ENCODE results near the gene DBN1. TPM values are rescaled to one million over a fixed set of nuclear protein-coding genes. Genes with fewer than 3 reads are reported as not detected.

The DBN1 gene
- total RNA-seq, 1 experiment from 2014 or later = 127 TPM

DNA sequence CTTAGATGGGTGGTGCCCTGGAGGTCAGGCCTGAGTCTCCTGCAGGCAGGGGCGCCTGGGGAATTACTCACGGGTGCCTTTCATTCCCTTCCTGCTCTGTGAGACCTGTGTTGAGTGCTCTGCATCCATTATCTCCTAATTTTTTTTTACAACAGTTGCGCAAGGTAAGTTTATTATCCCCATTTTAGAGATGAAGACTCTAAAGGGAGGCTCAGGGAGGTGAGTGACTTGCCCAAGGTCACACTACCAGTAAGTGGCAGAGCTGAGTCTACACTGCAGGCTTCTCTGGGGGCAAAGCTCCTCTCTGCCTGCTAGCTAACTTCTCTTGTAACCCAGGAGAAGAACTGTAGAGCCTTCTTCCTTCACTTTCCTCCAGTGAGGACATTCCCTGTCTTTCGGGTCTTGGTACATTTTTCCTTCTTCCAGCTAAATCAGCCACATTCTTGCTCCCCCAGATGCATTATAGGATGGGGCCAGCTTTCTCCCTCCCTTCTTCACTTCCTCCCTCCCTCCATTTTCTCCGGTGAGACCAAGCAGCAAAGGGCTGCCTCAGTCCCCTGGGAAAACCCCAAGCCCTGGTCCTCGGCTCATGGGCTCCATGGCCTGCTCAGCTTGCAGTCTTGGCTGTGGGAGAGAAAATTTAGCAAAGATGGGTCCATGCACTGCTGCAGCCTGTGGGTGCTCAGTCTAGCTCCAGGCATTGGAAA, 25.0 kb downstream of the DBN1 start:
- H3K9me2 ChIP-seq (replicated peaks; ENCODE audit: low read length) = no peaks in the 10 kb centered on the region
- peaks cover 7% of the 10 kb centered on the region for H3F3A ChIP-seq (ENCODE audit: low read length, unreplicated experiment)
- no peak overlapping the region for H2AFZ ChIP-seq (ENCODE audit: low read length)
- peak overlapping the region; percentile 85 for H3K27ac ChIP-seq (ENCODE audit: low read length)
- no peaks in the 10 kb centered on the region for H3K9me3 ChIP-seq (ENCODE audit: low read length)
- no peaks in the 10 kb centered on the region for H3K27me3 ChIP-seq (ENCODE audit: low read length)
- H3K36me3 ChIP-seq (ENCODE audit: low read depth, low read length) = no peaks in the 10 kb centered on the region
- H3K4me1 ChIP-seq (ENCODE audit: insufficient read depth, low read length) = peaks cover 23% of the 10 kb centered on the region
- intact Hi-C loops (cut with micrococcal nuclease) = no loop called here
- no TSS peak for BruUV-seq (replicated peaks)
- TF ChIP-seq, protein P1, sequence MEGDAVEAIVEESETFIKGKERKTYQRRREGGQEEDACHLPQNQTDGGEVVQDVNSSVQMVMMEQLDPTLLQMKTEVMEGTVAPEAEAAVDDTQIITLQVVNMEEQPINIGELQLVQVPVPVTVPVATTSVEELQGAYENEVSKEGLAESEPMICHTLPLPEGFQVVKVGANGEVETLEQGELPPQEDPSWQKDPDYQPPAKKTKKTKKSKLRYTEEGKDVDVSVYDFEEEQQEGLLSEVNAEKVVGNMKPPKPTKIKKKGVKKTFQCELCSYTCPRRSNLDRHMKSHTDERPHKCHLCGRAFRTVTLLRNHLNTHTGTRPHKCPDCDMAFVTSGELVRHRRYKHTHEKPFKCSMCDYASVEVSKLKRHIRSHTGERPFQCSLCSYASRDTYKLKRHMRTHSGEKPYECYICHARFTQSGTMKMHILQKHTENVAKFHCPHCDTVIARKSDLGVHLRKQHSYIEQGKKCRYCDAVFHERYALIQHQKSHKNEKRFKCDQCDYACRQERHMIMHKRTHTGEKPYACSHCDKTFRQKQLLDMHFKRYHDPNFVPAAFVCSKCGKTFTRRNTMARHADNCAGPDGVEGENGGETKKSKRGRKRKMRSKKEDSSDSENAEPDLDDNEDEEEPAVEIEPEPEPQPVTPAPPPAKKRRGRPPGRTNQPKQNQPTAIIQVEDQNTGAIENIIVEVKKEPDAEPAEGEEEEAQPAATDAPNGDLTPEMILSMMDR (conservative IDR thresholded peaks at IDR 0.05; ENCODE audit: low read depth, low read length) = no peak
- no peak for TF ChIP-seq EZH2 (IDR thresholded peaks at IDR 0.05; ENCODE audit: low read length, unreplicated experiment)
- no peak for TF ChIP-seq EZH2phosphoT487 (IDR thresholded peaks at IDR 0.05; ENCODE audit: borderline replicate concordance, low read length)
- ChIA-PET CTCF (interaction anchor here (0.7 to 1.6 kb wide), 5 partner anchors 9 to 78 kb away, joined by 3 to 18 read pairs (median 5); no protein-coding TSS in a partner anchor), POLR2A (ENCODE audit: unreplicated experiment) (interaction anchor here (0.5 to 0.7 kb wide), 3 partner anchors 21 to 136 kb away, joined by 3 to 10 read pairs (median 4); partner anchors contain the start of gene GRK6)
- ATAC-seq (no peak), DNase-seq (no peak)
- H3K4me2 ChIP-seq (ENCODE audit: low read length) = peak overlapping the region; percentile 97
- peaks cover 48% of the 10 kb centered on the region for H3K79me2 ChIP-seq (ENCODE audit: low read length)
- H4K20me1 ChIP-seq (ENCODE audit: low read length) = no peaks in the 10 kb centered on the region
- H3K4me3 ChIP-seq (ENCODE audit: low read length) = peak overlapping the region; percentile 82
- peak overlapping the region; percentile 75 for H3K9ac ChIP-seq (ENCODE audit: low read length)

GRCh38 chr5:177447611-177448243, 25.7 kb downstream of the DBN1 start:
- no peaks in the 10 kb centered on the region for H3K27me3 ChIP-seq (ENCODE audit: low read length)
- no TSS peak for BruUV-seq (replicated peaks)
- POLR2A ChIA-PET (ENCODE audit: unreplicated experiment) = interaction anchor here (0.6 to 1.3 kb wide), 3 partner anchors 21 to 135 kb away, joined by 3 to 5 read pairs (median 4); partner anchors contain the start of gene PDLIM7
- H3K79me2 ChIP-seq (ENCODE audit: low read length) = peaks cover 48% of the 10 kb centered on the region
- peak overlapping the region; percentile 75 for H3K9ac ChIP-seq (ENCODE audit: low read length)
- peak overlapping the region; percentile 97 for H3K4me2 ChIP-seq (ENCODE audit: low read length)
- peaks cover 23% of the 10 kb centered on the region for H3K4me1 ChIP-seq (ENCODE audit: insufficient read depth, low read length)
- H3K9me2 ChIP-seq (replicated peaks; ENCODE audit: low read length) = no peaks in the 10 kb centered on the region
- DNase-seq = peak; percentile 95
- CTCF ChIA-PET = interaction anchor here (0.7 to 1.6 kb wide), 7 partner anchors 10 to 77 kb away, joined by 3 to 18 read pairs (median 5); partner anchors contain the start of gene GRK6
- peaks cover 7% of the 10 kb centered on the region for H3F3A ChIP-seq (ENCODE audit: low read length, unreplicated experiment)
- H3K9me3 ChIP-seq (ENCODE audit: low read length) = no peaks in the 10 kb centered on the region
- ATAC-seq = peak; percentile 67
- TF ChIP-seq EZH2 (IDR thresholded peaks at IDR 0.05; ENCODE audit: low read length, unreplicated experiment) = no peak
- TF ChIP-seq EZH2phosphoT487 (IDR thresholded peaks at IDR 0.05; ENCODE audit: borderline replicate concordance, low read length) = peak; percentile 94
- H3K27ac ChIP-seq (ENCODE audit: low read length) = peak overlapping the region; percentile 85
- H4K20me1 ChIP-seq (ENCODE audit: low read length) = no peaks in the 10 kb centered on the region
- H2AFZ ChIP-seq (ENCODE audit: low read length) = 0 out of 2 replicates have a peak overlapping the region, but pooled peaks have one; percentile 25
- peak overlapping the region; percentile 82 for H3K4me3 ChIP-seq (ENCODE audit: low read length)
- intact Hi-C loops (cut with micrococcal nuclease) = loop anchor here (2.0 kb wide), 2 partner anchors 21 to 129 kb away; partner anchors contain the start of gene GRK6
- H3K36me3 ChIP-seq (ENCODE audit: low read depth, low read length) = peaks cover under 1% of the 10 kb centered on the region; the same call in 1 of the 2 replicates

- intact Hi-C loops (cut with micrococcal nuclease) = loop anchor here (2.0 kb wide), 2 partner anchors 20 to 128 kb away; partner anchors contain the start of gene GRK6
- Histone ChIP-seq H4K20me1 (ENCODE audit: low read length) (no peaks in the 10 kb centered on the region), H3F3A (ENCODE audit: low read length, unreplicated experiment) (peaks cover 7% of the 10 kb centered on the region), H3K27me3 (ENCODE audit: low read length) (no peaks in the 10 kb centered on the region), H3K4me2 (ENCODE audit: low read length) (peak overlapping the region; percentile 97), H2AFZ (ENCODE audit: low read length) (no peak overlapping the region), H3K9me2 (replicated peaks; ENCODE audit: low read length) (no peaks in the 10 kb centered on the region), H3K4me1 (ENCODE audit: insufficient read depth, low read length) (peaks cover 23% of the 10 kb centered on the region), H3K4me3 (ENCODE audit: low read length) (peak overlapping the region; percentile 82), H3K9me3 (ENCODE audit: low read length) (no peaks in the 10 kb centered on the region), H3K36me3 (ENCODE audit: low read depth, low read length) (peaks cover 6% of the 10 kb centered on the region; the same call in 1 of the 2 replicates), H3K27ac (ENCODE audit: low read length) (peak overlapping the region; percentile 85), H3K9ac (ENCODE audit: low read length) (peak overlapping the region; percentile 75), H3K79me2 (ENCODE audit: low read length) (peaks cover 48% of the 10 kb centered on the region)
- CTCF ChIA-PET = interaction anchor here (0.5 to 1.6 kb wide), 7 partner anchors 10 to 311 kb away, joined by 3 to 18 read pairs (median 5); partner anchors contain the start of gene GRK6
- ATAC-seq (peak; percentile 19), DNase-seq (peak; percentile 60)
- POLR2A ChIA-PET (ENCODE audit: unreplicated experiment) = interaction anchor here (1.3 kb wide), 1 partner anchor 50 kb away, joined by 5 read pairs; the partner anchor contains the start of gene PDLIM7
- BruUV-seq (replicated peaks) = no TSS peak
- TF ChIP-seq EZH2 (IDR thresholded peaks at IDR 0.05; ENCODE audit: low read length, unreplicated experiment) = no peak
- TF ChIP-seq, protein P1 (conservative IDR thresholded peaks at IDR 0.05; ENCODE audit: low read depth, low read length) = no peak
- TF ChIP-seq EZH2phosphoT487 (IDR thresholded peaks at IDR 0.05; ENCODE audit: borderline replicate concordance, low read length) = no peak
These were observed 26.3 kb downstream of the DBN1 start for GRCh38 chr5:177447066-177447610.

Data from PC-3 (cell line).